Fibroblast of skin of right quadriceps (primary cell): ENCODE results near the gene CPE.
"Not testable (repeated sequence)": the region's sequence is repeated elsewhere in the genome, so short reads cannot be mapped to it uniquely, and the experiment has no call there.

ENCODE experiments used
- DNase-seq: peaks from one replicate; pipeline ENCODE4 v3.0.0-alpha.2; 2013

Gene CPE

DNA sequence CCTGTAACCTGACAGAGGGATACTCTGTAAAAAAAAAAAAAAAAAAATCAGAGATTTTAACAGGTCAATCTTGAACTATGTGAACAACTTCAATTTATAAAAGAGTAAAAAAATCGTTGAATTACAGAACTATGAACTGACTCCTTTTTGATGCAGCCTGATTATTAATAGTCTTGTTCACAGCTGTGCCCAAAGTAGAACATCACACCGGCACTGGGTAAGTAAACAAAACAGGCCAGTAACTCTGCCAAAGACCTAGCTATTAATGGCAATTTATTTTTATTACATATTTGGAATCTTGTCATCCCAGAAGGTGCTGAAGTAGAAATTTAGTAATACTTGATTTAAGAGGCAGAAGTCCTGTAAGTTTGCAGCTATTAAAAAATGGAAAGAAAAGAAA lies 31.4 kb downstream of the CPE start:
- DNase-seq: no peak

DNA sequence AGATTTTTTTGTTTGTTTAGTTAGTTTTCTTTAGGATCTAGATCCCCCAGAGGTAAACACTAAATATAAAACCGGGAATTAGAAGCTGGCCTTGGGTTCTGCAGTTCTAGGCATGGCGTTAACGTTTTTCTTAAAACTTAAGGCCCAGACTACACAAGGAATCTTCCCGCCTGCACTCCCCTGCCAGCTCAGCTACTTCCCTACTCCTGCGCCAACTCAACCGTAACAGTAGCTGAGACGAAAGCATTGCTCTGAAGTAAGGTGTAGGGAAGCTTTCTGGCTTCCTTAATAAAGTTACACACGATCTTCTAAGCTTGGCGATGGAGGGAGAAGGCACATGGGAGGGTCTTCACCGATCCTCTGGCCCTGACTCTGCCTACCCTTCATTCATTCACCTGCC lies 37.1 kb downstream of the CPE start:
- DNase-seq: no peak

DNA sequence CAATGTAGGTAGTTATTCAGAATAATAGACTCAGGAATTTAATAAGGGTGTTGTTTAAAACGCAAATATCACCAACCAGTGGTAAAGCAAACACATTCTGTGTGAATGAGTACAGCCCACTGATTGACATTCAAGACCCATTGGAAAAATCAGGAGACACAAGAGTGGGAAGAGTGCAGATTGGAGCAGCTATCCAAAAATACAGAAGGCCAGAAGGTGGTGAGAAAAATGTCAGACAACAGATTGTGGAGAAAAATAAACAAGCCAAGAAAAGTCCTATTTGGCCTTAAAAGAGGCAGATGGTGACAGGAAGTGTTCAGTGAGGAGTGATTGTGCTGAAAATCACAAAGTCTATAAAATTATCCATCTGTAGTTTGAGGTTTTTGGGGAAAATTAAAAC lies 39.3 kb downstream of the CPE start:
- DNase-seq: no peak

DNA sequence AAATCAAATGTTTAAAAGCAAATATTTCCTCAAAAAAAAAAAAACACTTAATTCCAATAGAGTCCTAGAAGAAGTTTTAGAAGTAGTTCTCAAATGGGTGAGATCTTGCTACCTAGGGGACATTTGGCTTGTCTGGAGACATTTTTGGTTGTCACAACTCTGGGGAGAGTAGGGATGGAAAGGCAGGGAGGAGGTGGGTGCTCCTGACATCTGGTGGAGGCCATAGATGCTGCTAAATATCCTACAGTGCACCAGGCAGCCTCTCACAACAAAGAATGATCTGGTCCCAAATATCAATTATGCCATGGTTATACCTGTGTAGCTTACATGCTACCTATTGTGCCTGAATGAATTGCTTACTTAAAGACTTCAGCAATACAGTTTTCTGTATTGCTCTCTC lies 46.8 kb downstream of the CPE start:
- no peak for DNase-seq

DNA sequence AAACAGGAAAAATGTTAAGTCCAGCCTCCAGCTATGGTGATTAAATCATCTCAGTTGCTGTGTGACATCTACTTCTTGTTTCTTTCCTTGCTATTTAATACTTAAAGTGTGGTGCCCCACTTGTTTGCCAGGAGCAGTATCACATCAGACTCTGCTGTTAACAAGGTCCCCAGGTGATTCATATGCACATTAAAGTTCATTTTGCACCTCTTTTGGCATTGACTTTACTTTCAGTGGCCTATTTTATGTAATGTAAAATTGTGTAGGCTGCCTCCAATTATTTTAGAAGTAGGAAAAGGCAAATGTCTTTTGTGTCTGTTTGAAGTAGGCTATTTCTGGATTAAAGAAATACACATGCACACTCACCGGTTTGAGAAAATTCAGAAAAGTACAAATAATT lies 47.5 kb downstream of the CPE start:
- DNase-seq: no peak

DNA sequence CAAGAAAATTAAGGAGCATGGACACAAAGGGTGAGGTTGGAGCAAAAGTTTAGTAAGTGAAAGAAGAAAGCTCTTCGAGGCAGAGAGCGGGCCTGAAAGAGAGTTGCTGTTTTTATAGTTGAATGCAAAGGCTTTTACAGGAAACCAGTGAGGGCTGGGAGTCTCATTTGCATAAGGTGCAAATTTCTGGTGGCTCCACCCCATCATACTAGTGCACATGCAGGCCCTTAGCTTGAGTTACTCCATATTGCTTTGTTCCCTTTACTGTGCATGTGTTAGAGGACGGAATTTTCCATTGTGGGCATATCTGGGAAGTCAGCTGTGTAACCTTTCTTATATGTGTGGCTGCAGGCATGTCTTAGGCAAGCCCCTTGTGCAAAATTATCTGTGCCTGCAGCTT lies 48.0 kb downstream of the CPE start:
- DNase-seq: no peak

DNA sequence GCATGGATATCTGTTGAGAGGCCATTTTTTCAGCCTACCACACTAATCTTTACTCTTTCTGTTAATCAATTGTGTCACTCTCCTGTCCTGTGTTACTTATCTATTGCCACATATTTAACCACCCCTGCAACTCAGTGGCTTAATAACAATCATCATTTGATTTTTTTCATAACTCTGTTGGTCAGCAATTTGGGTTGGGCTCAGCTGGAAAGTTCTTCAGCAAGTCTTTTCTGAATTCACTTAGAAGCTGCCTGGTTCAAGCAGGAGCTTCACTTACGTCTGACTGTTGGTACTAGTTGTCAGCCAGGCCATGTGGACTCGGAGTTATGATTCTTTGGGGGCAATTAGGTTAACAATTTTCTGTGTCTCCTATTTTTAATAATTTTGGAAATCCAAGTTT lies 50.1 kb downstream of the CPE start:
- DNase-seq: no peak

DNA sequence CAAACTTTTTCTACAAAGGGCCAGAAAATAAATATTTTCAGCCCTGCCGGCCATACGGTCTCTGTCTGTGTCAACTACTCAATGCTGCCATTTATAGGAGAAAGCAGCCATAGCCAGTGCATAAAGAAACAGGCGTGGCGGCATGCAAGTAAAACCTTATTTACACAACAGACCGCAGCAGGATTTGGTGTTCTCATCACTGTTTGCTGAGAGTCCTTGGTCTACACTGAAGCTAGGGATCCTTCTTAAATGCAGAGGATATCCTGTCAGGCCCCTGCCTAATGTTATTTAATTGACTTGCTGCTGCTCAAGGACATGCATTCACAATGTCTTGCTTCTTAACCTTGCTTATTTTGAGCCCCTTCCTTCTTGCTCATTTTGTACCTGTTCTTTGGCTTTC lies 54.7 kb downstream of the CPE start:
- DNase-seq: no peak

DNA sequence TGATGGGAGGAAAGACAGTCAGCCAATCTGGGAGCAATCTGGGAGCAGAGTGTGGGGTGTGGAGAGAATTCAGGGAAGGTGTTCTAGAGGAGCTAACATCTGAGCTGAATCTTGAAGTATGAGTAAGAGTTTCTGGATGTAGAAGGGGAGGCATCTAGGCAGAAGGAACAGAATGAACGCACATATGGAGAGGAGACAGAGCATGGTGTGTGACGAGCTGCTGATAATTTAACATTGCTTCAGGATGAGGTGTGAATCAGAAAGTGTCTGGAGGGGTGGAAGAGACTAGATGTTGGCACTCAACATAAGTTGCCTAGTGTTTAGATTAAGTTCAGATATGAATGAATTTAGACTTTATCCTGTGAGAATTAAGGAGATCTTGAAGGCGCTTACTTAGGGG lies 58.9 kb downstream of the CPE start:
- no peak for DNase-seq

DNA sequence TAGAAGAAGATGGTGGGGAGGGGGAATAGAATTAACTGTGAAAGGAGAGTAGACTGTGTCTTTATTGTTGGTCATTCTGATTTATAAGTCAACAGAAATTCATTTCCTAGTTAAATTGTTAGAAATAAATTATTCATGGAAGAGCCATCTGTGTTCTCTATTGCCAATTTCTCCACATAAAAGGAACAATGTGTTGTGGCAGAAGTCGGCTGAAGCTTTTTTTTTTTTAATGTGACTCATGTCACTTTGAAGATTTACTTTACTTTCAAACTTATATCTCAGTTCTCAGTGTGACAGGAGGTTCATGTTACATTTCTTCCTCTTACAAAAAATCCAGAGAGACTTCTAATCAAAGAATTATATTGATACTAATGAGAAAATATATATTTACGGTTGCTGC lies 60.5 kb downstream of the CPE start:
- no peak for DNase-seq

DNA sequence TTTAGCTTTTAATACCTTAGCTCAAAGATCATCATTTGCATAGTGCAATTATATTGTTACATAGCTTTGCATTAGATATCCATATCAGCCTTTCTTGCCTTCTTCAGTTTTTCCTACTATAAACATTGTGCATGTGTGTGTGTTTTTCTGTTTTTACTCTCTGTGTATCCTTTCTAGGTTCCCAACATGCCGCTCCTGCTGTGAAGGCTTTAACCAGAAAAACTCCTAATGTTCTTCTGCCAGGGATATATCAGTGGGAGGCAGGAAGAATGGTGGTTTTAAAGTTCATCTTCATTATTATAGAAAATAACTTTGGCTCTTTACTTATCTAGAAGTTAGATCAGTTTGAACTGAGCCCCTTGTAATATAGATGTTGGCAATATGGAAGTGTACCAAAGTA lies 61.2 kb downstream of the CPE start:
- peak; percentile 4 for DNase-seq

DNA sequence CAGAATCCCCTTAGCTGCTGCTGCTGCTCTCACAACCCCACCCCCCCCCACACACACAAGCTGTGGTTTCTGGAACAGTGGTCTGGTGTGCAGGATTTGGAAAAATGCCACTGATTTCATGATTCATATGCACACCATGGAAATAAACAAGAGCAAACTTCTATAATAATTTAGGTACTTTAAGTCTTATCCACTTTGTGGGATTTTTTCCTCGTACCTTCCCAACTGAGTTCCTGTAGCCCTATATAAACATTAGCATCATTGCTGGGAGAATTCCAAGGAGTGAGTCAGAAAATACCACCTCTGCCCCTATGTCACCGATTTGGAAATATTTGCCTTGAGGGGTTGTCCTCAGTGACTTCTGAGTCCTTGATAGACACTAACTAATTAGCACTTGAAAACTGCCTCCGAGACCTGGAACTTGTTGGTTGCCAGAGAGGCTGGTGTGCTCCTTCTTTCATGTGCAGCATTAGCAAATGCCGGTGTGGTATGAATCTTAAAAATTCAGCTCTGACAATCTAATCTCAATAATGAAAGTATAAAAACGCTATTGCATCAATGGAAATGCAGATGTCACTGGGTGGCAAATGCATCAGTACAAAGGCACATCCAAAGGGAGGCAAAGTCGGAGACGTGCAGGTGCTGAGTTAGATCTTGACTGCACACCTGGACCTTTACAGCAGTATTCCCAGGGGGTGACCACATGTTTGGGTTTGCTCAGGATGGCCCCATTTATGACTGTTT lies 61.8 kb downstream of the CPE start:
- DNase-seq: peak; percentile 84

DNA sequence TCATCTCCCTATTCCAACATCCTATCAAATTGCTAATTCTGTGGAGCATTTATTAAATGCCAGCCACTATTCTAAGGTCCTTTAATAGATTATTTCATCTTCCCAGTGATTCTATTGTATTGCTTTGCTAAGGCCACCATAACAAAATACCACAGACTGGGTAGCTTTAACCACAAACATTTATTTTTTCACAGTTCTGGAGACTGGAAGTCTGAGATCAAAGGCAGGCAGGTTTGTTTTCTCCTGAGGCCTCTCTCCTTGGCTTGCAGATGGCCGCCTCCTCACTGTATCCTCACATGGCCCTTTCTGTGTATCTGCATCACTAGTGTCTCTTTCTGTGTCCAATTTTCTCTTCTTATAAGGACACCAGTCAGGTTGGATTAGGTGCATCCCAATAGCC lies 64.5 kb downstream of the CPE start:
- no peak for DNase-seq

DNA sequence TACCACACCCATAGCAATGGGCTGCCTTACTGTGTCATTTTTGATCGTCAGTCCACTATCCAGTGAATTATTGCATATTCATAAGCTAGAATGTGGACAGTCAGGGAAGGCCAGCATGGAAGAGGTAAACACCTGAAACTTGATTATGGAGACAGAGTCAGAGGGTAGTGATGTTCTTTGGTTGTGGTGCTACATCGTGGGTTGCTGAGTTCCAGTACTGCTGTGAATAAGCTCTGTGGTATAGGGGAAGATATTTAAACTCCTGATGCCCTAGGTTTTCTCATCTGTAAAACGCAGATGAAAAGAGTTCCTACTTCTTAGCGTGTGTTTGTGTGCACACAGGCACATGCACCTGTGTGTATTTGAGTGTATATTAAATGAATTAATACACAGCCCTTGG lies 69.9 kb downstream of the CPE start:
- DNase-seq: no peak

DNA sequence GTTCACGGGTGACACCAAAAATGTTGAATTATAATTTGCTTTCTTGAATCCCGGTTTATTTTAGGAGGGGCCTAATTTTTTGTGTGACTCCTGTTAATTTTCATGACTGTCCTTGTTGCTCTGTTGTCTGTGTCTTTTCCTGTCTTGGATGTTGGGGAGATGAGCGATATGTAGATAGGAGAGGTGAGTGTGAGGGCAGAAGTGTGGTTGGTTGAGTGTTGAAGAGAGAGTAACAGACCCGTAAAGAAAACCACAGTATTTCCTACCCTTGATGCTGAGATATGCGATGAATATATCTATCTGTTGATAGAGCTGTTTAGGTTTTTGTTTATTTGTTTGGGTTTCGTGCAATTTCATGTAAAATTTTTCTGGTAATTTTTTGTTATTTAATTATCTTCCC lies 70.5 kb downstream of the CPE start:
- DNase-seq: no peak

DNA sequence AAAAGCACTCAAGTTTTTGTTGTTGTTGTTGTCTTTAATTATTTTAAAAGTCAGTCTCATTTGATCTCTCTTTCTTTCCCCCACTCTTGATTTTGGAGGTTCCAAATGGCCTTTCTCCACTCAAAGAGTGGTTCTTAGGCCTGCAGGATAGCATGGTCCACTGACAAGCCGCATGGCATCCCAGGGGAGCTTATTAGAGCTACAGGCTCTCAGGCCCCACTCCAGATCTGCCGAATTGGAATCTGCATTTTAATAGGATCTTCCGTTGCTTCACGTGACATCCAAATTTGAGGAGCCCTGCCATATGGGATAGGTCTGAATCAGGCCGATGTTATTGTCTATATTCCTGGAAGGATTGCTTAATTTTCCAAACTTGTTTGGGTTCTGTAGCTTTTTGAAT lies 72.1 kb downstream of the CPE start:
- no peak for DNase-seq

DNA sequence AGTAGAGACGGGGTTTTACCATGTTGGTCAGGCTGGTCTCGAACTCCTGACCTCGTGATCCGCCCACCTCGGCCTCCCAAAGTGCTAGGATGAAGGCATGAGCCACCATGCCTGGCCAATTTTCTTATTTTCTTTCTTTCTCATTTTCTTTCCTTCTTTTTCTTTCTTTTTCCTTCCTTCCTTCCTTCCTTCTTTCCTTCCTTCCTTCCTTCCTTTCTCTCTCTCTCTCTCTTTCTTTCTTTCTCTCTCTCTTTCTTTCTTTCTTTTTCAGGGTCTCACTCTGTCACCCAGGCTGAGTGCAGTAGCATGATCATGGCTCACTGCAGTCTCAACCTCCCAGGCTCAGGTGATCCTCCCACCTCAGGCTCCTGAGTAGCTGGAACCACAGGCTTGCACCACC lies 74.3 kb downstream of the CPE start:
- not testable (repeated sequence) for DNase-seq

DNA sequence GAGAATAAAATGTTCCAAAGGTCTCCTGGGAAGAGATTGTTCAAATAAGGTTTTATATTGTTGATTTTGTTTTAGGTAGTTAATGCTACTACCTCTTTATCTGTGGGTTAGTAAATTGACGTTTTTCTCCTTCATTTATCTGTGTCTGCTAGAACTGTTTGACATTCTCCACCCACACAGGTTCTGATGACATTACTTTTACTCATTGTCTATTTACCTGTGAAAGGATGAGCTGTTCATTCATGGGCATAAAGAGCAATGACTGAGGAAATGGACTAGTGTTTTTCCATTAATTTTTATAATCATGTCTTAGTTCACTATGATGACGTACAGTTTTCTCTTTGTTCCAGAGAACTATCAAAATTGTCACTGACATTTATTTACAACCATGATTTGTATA lies 75.6 kb downstream of the CPE start:
- no peak for DNase-seq

DNA sequence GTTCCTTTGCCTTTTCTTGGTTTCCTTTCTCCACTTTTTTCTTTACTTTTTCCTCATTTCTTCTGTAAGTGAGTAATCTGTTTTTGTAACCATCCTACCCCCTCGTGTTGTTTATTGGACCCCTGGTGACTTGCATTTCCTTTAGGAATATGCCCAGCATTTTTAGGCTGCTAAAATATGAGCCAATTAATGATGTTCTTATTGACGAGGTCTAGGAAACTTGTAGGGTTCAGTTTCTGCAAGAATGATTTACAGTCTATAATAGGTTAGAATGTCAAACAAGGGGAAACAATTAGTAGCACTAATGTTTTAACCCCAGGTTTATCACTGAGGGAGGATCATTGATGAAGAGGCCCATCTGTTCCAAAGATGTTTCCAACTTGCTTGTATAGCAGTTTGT lies 79.0 kb downstream of the CPE start:
- DNase-seq: no peak

DNA sequence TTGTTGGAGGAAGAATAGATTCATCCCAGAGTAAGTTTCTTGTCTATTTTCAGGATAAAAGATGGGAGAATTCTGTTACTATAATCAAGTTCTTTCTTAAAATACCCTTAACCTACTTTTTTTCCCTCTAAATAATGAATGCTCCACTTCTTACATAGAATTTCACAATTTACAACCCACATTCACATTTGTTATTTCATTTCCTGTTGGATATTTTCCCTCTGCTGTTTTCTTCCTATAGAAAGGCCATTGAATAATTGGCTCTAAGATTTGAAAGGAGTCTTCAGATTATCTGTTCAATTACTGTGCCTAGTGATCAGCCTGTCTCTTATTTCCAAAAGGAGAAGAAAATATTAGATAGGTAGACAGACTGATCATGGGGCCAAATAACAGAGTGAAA lies 79.7 kb downstream of the CPE start:
- DNase-seq: no peak

DNA sequence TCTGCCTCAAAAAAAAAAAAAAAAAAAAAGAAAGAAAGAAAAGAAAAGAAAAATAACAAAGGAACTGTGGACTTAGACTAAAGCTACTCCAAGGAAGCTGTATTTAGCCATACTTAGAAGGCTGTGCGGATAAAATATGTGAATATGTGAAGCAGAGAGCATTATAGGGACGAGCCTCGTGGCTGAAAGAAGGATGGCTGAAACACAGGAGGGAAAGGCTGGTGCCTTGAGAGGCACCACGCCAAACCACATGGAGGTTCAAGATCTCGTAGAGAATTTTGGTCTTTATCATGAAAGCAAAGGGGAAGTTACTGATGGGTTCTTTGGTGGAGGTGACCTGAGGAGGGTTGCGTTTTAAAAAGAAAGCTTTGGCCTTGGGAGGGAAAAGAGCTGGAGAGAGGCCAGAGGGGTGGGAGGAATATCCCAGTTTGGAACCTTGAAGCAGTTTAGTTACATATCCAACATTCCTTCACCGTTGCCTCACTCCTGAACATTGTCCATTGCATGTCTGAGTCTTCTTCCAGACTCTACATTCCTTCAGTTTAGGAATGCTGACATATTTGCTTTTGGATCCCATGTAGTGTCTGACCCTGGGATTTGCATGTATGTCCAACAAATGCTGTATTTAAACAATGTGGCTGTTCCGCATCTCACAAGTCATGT lies 82.5 kb downstream of the CPE start:
- peak; percentile 90 for DNase-seq

DNA sequence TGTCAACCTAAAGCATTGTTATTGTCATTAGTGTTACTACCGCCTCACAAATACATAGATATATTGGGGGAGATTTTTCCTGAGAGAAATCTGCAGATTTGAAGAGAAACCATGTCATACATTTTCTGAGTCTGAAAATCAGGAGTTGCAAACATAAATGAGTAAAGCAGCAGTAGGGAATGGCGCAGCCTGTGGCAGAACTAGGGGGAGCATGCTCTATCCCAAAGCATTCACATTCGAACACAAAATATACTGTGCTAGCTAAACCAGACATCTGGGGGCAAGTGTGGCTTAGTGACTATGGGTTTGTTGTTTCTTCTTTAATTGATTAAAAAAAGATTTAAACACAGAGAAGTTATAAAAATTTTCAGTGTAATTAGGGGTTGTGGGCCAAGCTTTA lies 83.2 kb downstream of the CPE start:
- DNase-seq: no peak

DNA sequence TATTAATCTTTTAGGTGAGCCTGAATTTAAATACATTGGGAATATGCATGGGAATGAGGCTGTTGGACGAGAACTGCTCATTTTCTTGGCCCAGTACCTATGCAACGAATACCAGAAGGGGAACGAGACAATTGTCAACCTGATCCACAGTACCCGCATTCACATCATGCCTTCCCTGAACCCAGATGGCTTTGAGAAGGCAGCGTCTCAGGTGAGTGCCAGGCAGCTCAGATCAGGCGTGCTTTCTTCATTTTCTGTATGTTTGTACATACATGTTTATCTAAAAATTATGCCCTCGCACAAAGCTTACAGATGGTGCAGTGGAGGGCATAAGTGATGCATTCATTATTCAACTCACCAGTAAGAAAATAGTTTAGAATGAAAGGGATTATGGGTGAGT lies 85.6 kb downstream of the CPE start:
- no peak for DNase-seq

DNA sequence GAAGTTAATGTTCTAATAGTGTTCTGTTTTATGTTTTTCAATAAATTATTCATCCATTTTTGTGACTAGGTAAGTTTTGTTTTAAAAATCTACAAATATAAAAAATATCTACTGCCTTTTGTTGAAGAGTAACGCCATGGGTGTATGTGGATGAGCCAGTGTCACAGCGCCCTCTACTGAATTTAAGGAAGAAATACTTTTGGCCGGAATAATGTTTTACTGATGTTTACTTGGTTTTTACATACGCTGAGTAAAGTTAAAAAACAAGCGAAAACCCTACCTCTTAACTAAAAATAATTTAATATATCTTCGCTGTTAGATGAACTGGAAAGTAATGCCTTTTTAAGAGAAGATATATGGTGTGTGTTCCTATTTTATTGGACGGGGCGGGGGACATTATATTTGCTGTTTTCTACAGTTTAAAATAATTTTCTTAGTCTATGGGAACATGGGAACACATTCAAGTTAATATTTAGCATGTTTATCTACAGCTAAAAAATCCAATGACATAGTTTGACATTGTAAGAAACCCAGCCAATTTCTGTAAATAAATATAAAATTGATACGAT lies 86.1 kb downstream of the CPE start:
- DNase-seq: peak; percentile 32

DNA sequence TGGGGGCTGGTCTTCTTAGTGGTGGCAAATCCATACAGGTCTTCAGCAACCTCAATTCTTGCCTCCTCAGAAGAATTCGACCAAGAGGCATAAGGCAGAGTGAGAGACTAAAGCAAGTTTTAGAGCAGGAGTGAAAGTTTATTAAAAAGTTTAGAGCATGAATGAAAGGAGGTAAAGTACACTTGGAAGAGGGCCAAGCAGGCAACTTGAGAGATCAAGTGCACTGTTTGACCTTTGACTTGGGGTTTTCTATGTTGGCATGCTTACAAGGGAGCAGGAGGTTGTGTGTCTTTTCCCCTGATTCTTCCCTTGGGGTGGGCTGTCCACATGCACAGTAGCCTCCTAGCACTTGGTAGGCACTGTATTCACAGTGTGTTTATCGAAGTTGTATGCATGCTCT lies 91.2 kb downstream of the CPE start:
- DNase-seq: no peak
